Activated T-cell treated with anti-CD3 and anti-CD28 coated beads for 4 hours (primary cell): ENCODE data around the gene APELA.
"Not testable (repeated sequence)": the region's sequence is repeated elsewhere in the genome, so short reads cannot be mapped to it uniquely, and the experiment has no call there.

Source experiments
- DNase-seq: peaks from one replicate; pipeline ENCODE4 v3.0.0-alpha.2; 2020

The APELA gene

GRCh38 chr4:164927101-164927500, 50.1 kb downstream of the APELA start:
- not testable (repeated sequence) for DNase-seq

DNA sequence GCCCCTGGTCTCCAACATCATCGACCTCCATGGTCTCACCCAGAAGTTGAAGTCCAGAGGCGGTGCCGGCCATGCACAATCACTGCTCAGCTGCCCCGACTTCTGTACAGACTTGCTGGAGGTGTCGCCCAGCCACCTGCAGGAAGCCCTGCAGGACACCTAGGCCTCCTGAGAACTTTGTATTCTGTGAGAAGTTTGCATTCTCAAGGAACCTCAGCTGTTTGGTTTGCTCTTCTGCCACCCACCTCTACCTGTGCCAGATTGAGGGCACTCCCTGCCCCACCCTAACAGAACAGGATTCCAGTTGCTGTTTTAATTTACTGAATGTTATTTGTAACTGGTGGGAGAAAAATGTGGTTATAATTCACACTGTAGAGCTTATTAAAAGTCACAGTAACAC, 53.7 kb downstream of the APELA start:
- no peak for DNase-seq

GRCh38 chr4:164931551-164932324, 54.8 kb downstream of the APELA start:
- DNase-seq = no peak

DNA sequence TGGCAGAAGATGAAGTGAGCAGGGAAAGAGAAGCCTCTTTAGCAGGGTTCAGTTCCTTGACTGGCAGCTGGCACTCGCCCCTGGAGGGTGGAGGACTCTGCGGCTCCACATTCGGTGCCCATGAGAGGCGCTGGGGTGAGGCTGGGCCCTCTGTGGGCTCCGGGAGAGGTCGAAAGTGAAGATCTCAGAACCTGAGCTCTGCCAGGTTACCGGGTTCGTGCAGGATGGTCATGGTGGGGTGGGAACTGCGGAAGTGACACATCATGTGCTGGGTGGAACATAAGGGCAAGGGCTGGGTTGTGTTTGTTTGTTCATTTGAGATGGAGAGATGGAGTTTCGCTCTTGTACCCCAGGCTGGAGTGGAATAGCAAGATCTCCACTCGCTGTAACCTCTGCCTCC, 56.3 kb downstream of the APELA start:
- DNase-seq = no peak

DNA sequence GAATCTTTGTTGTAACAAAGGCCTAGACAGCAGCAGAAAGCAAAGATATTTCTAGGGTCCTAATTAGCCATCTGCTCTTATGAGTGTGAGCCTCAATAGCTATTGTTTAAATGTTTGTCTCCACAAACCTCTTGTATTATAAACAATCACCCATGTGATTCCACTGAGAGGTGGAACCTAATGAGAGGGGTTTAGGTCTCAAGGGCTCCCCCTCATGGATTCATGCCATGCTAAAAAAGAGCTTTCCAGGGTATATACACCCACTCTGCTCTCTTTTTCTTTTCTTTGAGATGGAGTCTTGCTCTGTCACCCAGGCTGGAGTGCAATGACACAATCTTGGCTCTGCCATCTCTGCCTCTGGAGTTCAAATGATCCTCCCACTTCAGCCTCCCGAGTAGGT, 58.4 kb downstream of the APELA start:
- no peak for DNase-seq

DNA sequence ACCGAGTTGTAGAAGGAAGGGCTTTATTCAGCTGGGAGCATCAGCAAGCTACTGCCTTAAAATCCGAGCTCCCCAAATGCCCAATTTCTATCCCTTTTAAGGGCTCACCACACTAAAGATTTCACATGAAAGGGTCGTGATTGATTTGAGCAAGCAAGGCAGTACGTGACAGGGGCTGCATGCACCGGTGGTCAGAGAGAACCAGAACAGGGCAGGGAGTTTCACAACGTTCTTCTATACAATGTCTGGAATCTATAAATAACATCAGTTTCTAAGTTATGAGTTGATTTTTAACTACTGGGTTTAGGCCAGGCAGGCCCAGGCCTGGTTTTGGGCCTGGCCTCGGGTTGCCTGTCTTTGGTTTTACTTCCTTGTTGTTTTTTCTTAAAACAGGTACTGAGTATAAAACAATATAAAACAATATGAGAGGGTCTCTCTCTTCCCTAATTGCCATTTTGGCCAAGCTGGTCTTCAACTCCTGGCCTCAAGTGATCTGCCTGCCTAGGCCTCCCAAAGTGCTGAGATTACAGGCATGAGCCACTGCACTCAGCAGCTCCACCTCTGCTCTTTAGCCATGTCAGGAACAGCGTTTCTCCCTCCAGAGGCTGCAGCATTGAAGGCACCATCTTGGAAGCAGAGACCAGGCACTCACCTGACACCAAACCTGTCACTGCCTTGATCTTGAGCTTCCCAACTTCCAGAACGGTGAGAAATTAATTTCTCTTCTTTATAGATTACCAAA, 59.1 kb downstream of the APELA start:
- DNase-seq = not testable (repeated sequence)

DNA sequence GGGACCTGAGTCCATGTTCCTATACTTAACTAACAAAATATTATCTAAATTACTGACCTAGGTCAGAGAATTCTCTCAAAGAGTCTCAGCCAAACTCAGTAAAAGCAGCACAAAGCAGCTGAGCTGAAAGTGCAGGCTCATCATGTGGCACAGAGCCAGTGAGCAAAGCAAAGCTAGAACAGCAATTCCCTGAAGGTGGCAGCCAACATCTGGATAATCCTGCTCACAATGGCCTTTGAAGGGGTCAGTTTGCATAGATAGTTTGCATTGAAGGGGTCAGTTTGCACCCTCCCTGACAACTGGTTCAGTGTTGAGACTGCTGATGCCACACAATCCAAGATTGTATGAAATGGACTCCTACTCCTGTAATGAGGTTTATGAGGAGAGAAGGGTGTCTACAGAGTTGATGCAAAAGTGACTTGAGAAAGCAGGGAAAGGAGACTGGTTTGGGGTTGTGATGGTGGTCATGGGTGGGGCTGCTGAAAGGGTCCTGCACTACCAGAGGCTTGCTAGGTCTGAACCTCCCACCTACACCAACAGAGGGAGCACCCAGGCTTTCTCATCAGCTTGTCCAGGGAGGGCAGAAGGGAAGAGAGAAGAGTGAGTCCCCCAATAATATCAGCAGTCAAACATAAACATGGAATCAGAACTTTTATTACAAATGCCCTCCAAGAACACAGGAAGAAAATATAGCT, 60.7 kb downstream of the APELA start:
- DNase-seq = no peak

GRCh38 chr4:164943192-164943591, 66.2 kb downstream of the APELA start:
- no peak for DNase-seq

DNA sequence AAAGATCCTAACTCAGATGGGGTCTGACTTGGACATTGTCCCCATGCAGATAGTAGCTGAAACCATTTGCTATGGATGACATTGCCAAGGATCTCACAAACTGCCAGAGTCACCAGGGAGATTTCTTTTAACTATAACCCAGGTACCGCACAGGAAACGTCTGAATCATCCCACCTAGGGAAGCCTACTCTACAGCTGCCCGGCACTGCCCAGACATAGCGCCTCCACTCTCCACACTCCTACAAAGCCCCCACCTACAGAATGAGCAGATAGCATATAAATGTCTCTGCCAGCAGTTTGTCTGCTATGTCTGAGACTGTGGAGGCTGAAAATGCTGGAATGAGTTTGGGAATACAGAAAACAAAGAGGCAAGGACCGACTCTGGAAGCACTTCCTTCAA, 68.2 kb downstream of the APELA start:
- DNase-seq = no peak

GRCh38 chr4:164946810-164947209, 69.8 kb downstream of the APELA start:
- no peak for DNase-seq
